GM21447 (cell line): Measurements from ENCODE around the gene PARVG.
A peak's percentile ranks its signal among the peaks of the same experiment; 100 is the strongest.

Source experiments
- ATAC-seq: cut with Tn5 transposase; IDR thresholded peaks from one replicate; pipeline ENCODE4 v1.9.1; 2021; ENCODE audit not compliant: unreplicated experiment

PARVG gene

DNA sequence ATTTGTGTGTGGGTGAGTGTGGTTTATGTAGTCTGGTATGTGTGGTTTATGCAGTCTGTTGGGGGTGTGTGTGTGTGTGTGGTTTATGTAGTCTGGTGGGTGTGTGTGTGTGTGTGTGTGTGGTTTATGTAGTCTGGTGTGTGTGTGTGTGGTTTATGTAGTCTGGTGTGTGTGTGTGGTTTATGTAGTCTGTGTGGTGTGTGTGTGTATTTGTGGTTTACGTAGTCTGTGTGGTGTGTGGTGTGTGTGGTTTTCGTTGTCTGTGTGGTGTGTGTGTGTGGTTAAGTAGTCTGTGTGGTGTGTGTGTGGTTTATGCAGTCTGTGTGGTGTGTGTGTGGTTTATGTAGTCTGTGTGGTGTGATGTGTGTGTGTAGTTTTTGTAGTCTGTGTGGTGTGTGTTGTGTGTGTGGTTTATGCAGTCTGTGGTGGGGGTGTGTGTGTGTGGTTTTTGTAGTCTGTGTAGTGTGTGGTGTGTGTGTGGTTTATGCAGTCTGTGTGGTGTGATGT is 26.2 kb upstream of the PARVG start:
- ATAC-seq, result no peak

DNA sequence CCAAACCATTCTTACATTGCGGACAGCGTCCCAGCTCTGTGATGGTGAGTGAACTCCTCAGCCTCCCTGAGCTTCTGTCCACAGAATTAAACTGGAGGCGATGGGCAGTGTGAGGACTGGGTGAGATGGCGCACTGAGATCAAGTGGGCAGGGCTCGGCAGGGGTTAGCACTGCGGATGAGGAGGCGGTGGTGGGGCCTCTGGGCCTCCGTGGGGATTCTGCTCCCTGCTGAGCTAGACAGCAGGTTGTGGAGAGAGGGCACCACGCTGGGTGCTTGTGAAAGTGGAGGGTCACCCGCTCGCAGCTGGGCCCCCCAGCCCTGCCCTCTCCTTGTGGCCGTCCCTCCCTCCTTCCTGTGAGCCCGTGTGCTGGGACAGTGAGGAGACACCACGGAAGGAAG is 25.6 kb upstream of the PARVG start:
- ATAC-seq, result no peak

- ATAC-seq, result no peak
Observed at GRCh38 chr22:44157916-44158618, 22.7 kb upstream of the PARVG start.

DNA sequence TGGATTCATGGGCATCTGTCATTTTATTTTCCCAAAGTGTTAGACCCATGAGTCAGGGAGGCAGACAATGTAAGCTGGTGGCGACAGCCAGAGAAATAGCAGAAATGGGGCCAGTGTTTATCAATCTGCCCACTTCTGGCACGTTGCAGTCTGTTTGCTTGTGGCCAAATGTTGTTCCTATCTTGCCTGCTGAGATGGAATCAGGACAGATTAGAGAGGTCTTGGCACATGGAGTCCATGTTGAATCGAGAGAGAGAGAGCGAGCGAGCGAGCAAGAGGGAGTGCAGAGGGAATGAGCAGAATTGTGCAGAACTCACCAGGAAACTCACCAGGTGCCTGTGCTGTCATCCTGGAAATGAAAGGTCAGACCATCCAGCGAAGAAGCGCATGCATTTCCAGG is 21.9 kb upstream of the PARVG start:
- ATAC-seq, result no peak

GRCh38 chr22:44159221-44159620 is 21.5 kb upstream of the PARVG start:
- ATAC-seq, result no peak

- ATAC-seq, result no peak
Observed at GRCh38 chr22:44159811-44160210, 20.9 kb upstream of the PARVG start.

DNA sequence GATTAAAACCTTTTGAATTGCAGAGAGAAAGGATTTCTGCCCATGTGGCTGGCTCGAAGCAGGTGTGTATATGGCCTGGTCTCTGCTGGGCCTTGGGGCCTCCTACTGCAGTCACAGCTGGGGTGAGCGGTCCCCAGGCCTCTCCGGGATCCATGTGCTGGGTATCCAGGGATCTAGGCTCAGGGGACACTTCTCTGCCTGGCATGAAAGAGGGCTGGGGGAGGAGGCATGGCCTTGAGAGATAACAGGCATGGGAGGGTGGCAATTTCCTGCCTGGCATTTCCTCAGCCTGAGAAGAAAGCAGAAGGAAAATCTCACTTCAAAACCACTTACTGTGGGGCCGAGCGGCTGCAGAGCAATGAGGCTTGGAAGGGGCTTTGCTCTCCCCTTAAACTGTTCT is 20.3 kb upstream of the PARVG start:
- no peak for ATAC-seq

- no peak for ATAC-seq
Observed at GRCh38 chr22:44161673-44162072, 19.1 kb upstream of the PARVG start.

DNA sequence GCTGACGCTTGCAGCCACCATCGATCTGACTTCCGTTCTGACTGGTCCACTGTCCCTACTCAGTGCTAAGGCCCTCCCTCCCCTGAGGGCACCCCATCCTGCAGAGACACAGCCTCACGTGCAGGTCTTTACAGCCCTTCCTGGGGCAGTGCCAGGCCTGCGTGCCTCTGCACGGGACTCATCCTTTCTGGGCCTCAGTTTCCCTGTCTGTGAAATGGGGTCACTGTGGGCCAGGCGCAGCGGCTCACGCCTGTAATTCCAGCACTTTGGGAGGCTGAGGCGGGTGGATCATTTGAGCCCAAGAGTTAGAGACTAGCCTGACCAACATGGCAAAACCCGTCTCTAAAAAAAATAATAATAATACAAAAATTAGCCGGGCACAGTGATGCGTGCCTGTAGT is 17.8 kb upstream of the PARVG start:
- ATAC-seq, result no peak

DNA sequence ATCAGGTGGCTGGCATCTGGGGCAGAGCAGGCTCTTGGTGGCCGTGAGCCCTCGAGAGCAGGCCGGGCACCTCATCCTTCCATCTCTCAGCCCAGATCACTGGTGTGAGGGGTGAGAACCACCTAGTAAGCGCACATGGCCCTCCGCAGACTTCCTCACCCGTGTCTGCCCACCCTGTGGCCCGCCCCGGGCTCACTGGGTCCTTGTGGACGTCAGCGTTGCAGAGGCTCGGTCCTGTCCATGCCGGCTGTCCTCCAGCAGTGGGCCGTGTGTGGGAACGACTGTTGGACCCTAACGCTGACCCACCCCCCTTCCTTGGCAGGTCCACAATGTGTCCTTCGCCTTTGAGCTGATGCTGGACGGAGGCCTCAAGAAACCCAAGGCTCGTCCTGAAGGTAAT is 17.2 kb upstream of the PARVG start:
- ATAC-seq, result no peak

- ATAC-seq, result no peak
Observed at GRCh38 chr22:44164031-44164430, 16.7 kb upstream of the PARVG start.

- no peak for ATAC-seq
Observed at GRCh38 chr22:44165286-44165874, 15.3 kb upstream of the PARVG start.

DNA sequence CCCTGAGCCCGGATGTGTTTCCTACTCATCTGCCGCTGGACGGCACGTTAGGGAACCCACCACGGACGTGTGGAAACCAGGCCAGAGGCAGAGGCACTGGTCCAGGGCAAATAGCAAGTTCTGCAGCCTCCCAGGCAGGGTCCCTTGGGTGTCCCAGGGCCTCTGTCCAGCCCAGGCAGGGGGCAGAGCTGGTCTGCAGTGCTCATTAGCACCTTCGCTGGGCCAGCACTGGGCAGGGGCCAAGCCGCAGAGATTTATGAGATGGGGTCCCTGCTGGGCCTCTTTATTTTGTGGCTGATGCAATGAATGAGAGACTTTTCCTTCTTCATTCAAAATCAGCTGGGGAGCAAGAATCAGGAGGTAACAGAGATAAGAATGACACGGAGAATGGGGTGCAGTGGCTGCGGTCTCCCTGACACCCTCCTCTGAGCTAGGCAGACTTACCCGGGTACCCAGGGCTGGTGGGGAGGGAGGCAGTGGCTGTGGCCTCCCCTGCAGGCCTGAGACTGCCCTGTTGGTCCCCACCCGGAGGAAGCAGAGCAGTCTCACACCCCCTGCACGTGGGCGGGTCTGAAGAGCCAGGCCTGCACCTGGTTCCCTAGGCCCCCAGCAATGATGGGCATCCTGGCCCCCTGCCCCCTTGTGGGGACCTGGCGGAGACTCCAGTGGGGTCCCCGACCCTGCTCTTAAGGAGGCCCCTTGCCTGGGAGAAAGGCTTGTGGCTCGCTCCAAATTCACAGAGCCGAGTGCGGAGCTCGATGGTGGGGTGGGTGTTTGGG is 14.0 kb upstream of the PARVG start:
- no peak for ATAC-seq

- ATAC-seq, result no peak
Observed at GRCh38 chr22:44167501-44167900, 13.2 kb upstream of the PARVG start.

- no peak for ATAC-seq
Observed at GRCh38 chr22:44168206-44168605, 12.5 kb upstream of the PARVG start.

- ATAC-seq, result no peak
Observed at GRCh38 chr22:44170470-44170869, 10.3 kb upstream of the PARVG start.

DNA sequence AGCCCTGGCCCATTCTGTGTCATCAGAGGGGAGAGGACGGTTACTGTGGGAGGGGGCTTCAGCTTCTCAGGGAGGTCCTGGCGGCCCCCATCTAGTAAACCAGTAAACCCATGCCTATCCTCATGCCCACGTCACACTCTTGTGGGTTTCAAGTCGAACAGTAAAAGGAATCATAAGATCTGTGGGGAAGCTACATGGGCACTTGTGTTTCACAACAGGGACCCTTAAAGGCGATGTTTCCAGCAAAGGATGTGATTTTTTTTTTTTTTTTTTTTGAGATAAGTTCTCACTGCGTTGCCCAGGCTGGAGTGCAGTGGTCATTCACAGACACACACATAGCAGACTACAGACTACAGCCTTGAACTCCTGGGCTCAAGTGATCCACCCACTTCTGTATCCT is 9.2 kb upstream of the PARVG start:
- no peak for ATAC-seq

DNA sequence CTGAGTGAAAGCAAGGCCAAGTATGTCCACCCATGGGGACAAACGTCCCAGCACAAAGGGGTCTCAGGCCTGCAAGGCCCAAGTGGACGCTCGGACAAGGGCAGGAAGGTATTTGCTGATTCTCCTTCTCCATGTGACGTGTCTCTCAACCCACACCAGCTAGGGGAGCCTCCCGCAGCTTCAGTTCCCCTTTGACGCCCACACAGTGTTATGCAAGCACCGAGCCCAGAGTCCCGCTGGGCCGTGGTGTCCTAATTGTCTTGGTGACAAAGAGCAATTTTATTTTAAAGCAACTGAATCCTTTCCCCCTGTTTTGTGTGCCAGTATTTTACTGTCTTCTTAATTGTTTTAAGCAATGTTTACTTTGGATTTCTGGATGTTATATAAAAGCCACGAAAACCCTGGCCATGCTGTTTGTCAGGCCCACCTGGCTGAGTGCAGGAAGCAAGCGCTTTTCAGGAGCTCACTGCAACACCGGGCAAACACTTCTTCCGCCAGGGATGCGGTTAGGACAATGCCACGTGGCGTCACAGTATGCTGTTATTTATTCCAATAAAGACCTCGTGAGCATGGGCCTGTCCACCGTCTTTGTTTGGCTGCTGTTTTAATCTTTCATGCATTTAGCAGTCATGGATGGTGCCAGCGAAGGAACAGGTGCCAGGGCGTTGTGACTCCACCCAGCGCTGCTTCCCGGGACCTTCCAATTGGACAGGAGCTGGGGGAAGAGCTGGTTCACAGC is 8.2 kb upstream of the PARVG start:
- peak; percentile 84 for ATAC-seq

GRCh38 chr22:44173154-44173553 is 7.6 kb upstream of the PARVG start:
- ATAC-seq, result no peak

DNA sequence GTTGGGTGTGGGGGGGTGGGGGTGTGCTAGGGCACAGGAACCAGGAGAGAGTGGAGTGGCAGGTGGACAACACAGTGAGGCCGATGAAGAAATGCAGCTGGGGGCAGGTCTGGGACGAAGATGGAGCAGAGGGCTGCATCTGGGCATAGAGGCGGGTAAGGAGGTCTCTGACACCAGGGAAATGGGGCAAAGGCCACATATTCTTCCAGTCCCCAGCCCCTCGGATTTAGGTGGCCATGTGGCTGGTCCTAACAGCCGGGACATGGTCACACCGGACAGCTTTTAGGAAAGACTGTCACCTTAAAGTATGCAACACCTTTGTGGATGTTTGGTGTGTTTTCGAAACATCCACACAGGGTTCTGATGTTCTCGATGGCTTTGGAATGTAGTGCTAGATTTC is 5.0 kb upstream of the PARVG start:
- no peak for ATAC-seq

- no peak for ATAC-seq
Observed at GRCh38 chr22:44179196-44179988, 1.3 kb upstream of the PARVG start.
